Activated CD8-positive, alpha-beta memory T cell treated with anti-CD3 and anti-CD28 coated beads, Interleukin-2, amount 50 U/mL, for 1 hour (primary cell): ENCODE measurements around the gene ZNF134.

Experiments used
- DNase-seq: peaks from one replicate; pipeline ENCODE4 v3.0.0-alpha.2; 2020; ENCODE audit errors: extremely low read depth

ZNF134 gene

GRCh38 chr19:57637379-57637778 is 23.3 kb downstream of the ZNF134 start:
- no peak for DNase-seq

GRCh38 chr19:57641715-57642234 is 27.7 kb downstream of the ZNF134 start:
- DNase-seq, result no peak

- DNase-seq, result no peak
Observed at GRCh38 chr19:57642396-57643046, 28.5 kb downstream of the ZNF134 start.

- DNase-seq, result no peak
Observed at GRCh38 chr19:57643734-57644133, 29.7 kb downstream of the ZNF134 start.

GRCh38 chr19:57648331-57649003 is 34.4 kb downstream of the ZNF134 start:
- no peak for DNase-seq

- DNase-seq, result no peak
Observed at GRCh38 chr19:57651654-57651996, 37.6 kb downstream of the ZNF134 start.

GRCh38 chr19:57653689-57654088 is 39.6 kb downstream of the ZNF134 start:
- no peak for DNase-seq

- no peak for DNase-seq
Observed at GRCh38 chr19:57655443-57655842, 41.4 kb downstream of the ZNF134 start.

GRCh38 chr19:57656346-57656745 is 42.3 kb downstream of the ZNF134 start:
- no peak for DNase-seq

- no peak for DNase-seq
Observed at GRCh38 chr19:57664269-57665127, 50.5 kb downstream of the ZNF134 start.

- no peak for DNase-seq
Observed at GRCh38 chr19:57665261-57665806, 51.3 kb downstream of the ZNF134 start.

GRCh38 chr19:57667228-57667627 is 53.2 kb downstream of the ZNF134 start:
- DNase-seq, result no peak

- no peak for DNase-seq
Observed at GRCh38 chr19:57668635-57669034, 54.6 kb downstream of the ZNF134 start, which contains the start of gene ZSCAN4. TSS of gene ZSCAN4 (plus strand) at chr19:57668935. CDS start at chr19:57676146, 7,211 bp downstream.

GRCh38 chr19:57671124-57671895 is 57.3 kb downstream of the ZNF134 start:
- DNase-seq, result no peak

GRCh38 chr19:57672466-57672865 is 58.4 kb downstream of the ZNF134 start:
- DNase-seq, result no peak
